Measurements from ENCODE around the gene RHBDD3.

RHBDD3 gene

GRCh38 chr22:29292379-29292778, 24.6 kb upstream of the RHBDD3 start:
- no peak for DNase-seq
- TF ChIP-seq CTCF (IDR thresholded peaks at IDR 0.05; ENCODE audit: low read depth, low read length), result no peak
- no peak overlapping the region for H3K27ac ChIP-seq
- H3K4me3 ChIP-seq (ENCODE audit: low read depth, low read length), result no peak overlapping the region
- no peaks in the 10 kb centered on the region for H3K27me3 ChIP-seq (ENCODE audit: insufficient read depth, low read depth, severe bottlenecking)
- no peaks in the 10 kb centered on the region for H3K9me3 ChIP-seq (ENCODE audit: severe bottlenecking)
- peaks cover 98% of the 10 kb centered on the region for H3K36me3 ChIP-seq

GRCh38 chr22:29291215-29291614, 23.4 kb upstream of the RHBDD3 start:
- Histone ChIP-seq H3K27ac (no peak overlapping the region), H3K36me3 (peaks cover 98% of the 10 kb centered on the region), H3K9me3 (ENCODE audit: severe bottlenecking) (no peaks in the 10 kb centered on the region), H3K4me3 (ENCODE audit: low read depth, low read length) (no peak overlapping the region), H3K27me3 (ENCODE audit: insufficient read depth, low read depth, severe bottlenecking) (no peaks in the 10 kb centered on the region)
- DNase-seq, result no peak
- no peak for TF ChIP-seq CTCF (IDR thresholded peaks at IDR 0.05; ENCODE audit: low read depth, low read length)

GRCh38 chr22:29290061-29290460, 22.3 kb upstream of the RHBDD3 start:
- no peak overlapping the region for H3K27ac ChIP-seq
- no peak for TF ChIP-seq CTCF (IDR thresholded peaks at IDR 0.05; ENCODE audit: low read depth, low read length)
- no peaks in the 10 kb centered on the region for H3K9me3 ChIP-seq (ENCODE audit: severe bottlenecking)
- no peaks in the 10 kb centered on the region for H3K27me3 ChIP-seq (ENCODE audit: insufficient read depth, low read depth, severe bottlenecking)
- no peak overlapping the region for H3K4me3 ChIP-seq (ENCODE audit: low read depth, low read length)
- DNase-seq, result no peak
- peaks cover 98% of the 10 kb centered on the region for H3K36me3 ChIP-seq

GRCh38 chr22:29288837-29289236, 21.1 kb upstream of the RHBDD3 start:
- Histone ChIP-seq H3K4me3 (ENCODE audit: low read depth, low read length) (no peak overlapping the region), H3K27ac (no peak overlapping the region), H3K27me3 (ENCODE audit: insufficient read depth, low read depth, severe bottlenecking) (no peaks in the 10 kb centered on the region), H3K36me3 (peaks cover 98% of the 10 kb centered on the region), H3K9me3 (ENCODE audit: severe bottlenecking) (no peaks in the 10 kb centered on the region)
- no peak for TF ChIP-seq CTCF (IDR thresholded peaks at IDR 0.05; ENCODE audit: low read depth, low read length)
- DNase-seq, result no peak

GRCh38 chr22:29284196-29284595, 16.4 kb upstream of the RHBDD3 start:
- Histone ChIP-seq H3K36me3 (peaks cover 97% of the 10 kb centered on the region), H3K9me3 (ENCODE audit: severe bottlenecking) (no peaks in the 10 kb centered on the region), H3K27ac (no peak overlapping the region), H3K4me3 (ENCODE audit: low read depth, low read length) (no peak overlapping the region), H3K27me3 (ENCODE audit: insufficient read depth, low read depth, severe bottlenecking) (no peaks in the 10 kb centered on the region)
- no peak for DNase-seq
- no peak for TF ChIP-seq CTCF (IDR thresholded peaks at IDR 0.05; ENCODE audit: low read depth, low read length)

- Histone ChIP-seq H3K27me3 (ENCODE audit: insufficient read depth, low read depth, severe bottlenecking) (no peaks in the 10 kb centered on the region), H3K9me3 (ENCODE audit: severe bottlenecking) (no peaks in the 10 kb centered on the region), H3K4me3 (ENCODE audit: low read depth, low read length) (no peak overlapping the region), H3K36me3 (peaks cover 97% of the 10 kb centered on the region), H3K27ac (no peak overlapping the region)
- DNase-seq, result no peak
- TF ChIP-seq CTCF (IDR thresholded peaks at IDR 0.05; ENCODE audit: low read depth, low read length), result no peak
Observed at GRCh38 chr22:29277927-29278326, 10.1 kb upstream of the RHBDD3 start.

All from WERI-Rb-1 (cell line).